Hepatocyte (in vitro differentiated cells): ENCODE measurements around the gene C12orf43.

ENCODE experiments used
- CTCF ChIP-seq: fragments of 200-600 bp; sonication (generic); IDR thresholded peaks from 2 replicates; pipeline ENCODE4 v1.5.1; 2016; ENCODE audit warnings: antibody characterized with exemption, mild to moderate bottlenecking; ENCODE audit not compliant: poor library complexity
- EZH2phosphoT487 ChIP-seq: fragments of 200-600 bp; sonication (generic); IDR thresholded peaks from one replicate; pipeline ENCODE4 v1.6.1; 2018; ENCODE audit warnings: antibody characterized with exemption, mild to moderate bottlenecking, low read depth, moderate library complexity; ENCODE audit not compliant: unreplicated experiment, severe bottlenecking

- TF ChIP-seq CTCF (no peak), EZH2phosphoT487 (no peak)
Measured at GRCh38 chr12:120981407-120981941, 34.8 kb downstream of the C12orf43 start.
